ENCODE results near the gene ABLIM3.

DNA sequence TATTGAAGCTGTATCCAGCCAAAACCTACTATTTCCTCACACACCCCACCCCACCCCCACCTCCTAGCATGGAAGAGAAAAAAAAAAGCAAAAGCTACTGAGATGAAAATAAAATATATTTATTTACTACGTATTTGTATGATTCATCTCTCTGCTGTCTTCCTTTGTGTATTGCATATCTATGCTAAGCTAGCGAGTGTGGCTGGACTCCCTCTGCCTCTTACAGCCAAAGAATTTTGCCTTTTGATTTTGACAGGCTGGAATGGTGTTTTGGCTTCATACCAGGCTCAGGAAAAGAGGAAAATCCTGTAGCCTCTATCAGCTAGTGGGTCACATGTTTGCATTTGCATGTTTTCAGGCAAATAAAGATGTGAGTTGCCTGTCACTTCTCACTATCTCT lies 2.2 kb downstream of the ABLIM3 start:
- TF ChIP-seq, protein P1, sequence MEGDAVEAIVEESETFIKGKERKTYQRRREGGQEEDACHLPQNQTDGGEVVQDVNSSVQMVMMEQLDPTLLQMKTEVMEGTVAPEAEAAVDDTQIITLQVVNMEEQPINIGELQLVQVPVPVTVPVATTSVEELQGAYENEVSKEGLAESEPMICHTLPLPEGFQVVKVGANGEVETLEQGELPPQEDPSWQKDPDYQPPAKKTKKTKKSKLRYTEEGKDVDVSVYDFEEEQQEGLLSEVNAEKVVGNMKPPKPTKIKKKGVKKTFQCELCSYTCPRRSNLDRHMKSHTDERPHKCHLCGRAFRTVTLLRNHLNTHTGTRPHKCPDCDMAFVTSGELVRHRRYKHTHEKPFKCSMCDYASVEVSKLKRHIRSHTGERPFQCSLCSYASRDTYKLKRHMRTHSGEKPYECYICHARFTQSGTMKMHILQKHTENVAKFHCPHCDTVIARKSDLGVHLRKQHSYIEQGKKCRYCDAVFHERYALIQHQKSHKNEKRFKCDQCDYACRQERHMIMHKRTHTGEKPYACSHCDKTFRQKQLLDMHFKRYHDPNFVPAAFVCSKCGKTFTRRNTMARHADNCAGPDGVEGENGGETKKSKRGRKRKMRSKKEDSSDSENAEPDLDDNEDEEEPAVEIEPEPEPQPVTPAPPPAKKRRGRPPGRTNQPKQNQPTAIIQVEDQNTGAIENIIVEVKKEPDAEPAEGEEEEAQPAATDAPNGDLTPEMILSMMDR (conservative IDR thresholded peaks at IDR 0.05; ENCODE audit: low read length): no peak
- no peak for TF ChIP-seq EZH2phosphoT487 (IDR thresholded peaks at IDR 0.05; ENCODE audit: borderline replicate concordance, low read depth, low read length)

Data from OCI-LY7 (cell line).